ENCODE data around the gene MS4A2. TPM values are rescaled to one million over a fixed set of nuclear protein-coding genes. Genes with fewer than 3 reads are reported as not detected.

The MS4A2 gene
- total and polyA plus RNA-seq, 2 of the 8 experiments (the other 6 are each of a cell fraction or from before 2014, with no cell fraction given): not detected

GRCh38 chr11:60143768-60144167 lies 55.3 kb downstream of the MS4A2 start:
- ChIA-PET POLR2A (ENCODE audit: partially characterized antibody) (no interaction called here), CTCF (ENCODE audit: partially characterized antibody) (no interaction called here)
- Histone ChIP-seq H3K79me2 (ENCODE audit: control insufficient read depth in 1 of 2, insufficient read depth in 2 of 2, low read length in 2 of 2) (no peaks in the 10 kb centered on the region), H3K4me3 (ENCODE audit: extremely low read depth in 1 of 4, insufficient read depth in 2 of 4, low read depth in 3 of 4, low read length in 4 of 4) (no peak overlapping the region), H2BK20ac (ENCODE audit: low read length) (no peak overlapping the region), H4K91ac (replicated peaks; ENCODE audit: insufficient read length, low read length) (no peak overlapping the region), H4K20me1 (replicated peaks in 1 of 2; ENCODE audit: control insufficient read depth in 1 of 2, insufficient read depth in 2 of 2, low read length in 2 of 2) (no peaks in the 10 kb centered on the region), H3K4me1 (replicated peaks in 1 of 4; ENCODE audit: control insufficient read depth in 3 of 4, insufficient read depth in 4 of 4, low read length in 3 of 4) (no peaks in the 10 kb centered on the region), H2BK120ac (replicated peaks; ENCODE audit: low read depth, low read length) (no peak overlapping the region), H3K9me3 (ENCODE audit: insufficient read depth in 2 of 2, low read depth in 1 of 2, low read length in 1 of 2) (no peaks in the 10 kb centered on the region; a peak in 1 of 4 replicates), H3K9ac (replicated peaks in 1 of 4; ENCODE audit: extremely low read depth in 1 of 4, low read depth in 3 of 4, low read length in 3 of 4) (peak overlapping the region in 1 of 4 experiments; percentile 34; a peak in 1 of 7 replicates), H3K56ac (replicated peaks; ENCODE audit: insufficient read length, low read depth, low read length) (no peak overlapping the region), H3K27ac (ENCODE audit: low read depth, low read length) (no peak overlapping the region), H3K18ac (ENCODE audit: extremely low read depth, low read length) (no peak overlapping the region), H2BK5ac (ENCODE audit: low read depth, low read length) (no peak overlapping the region), H3K27me3 (replicated peaks in 1 of 4; ENCODE audit: control insufficient read depth in 3 of 4, extremely low read depth in 1 of 4, insufficient read depth in 3 of 4, low read length in 3 of 4) (no peaks in the 10 kb centered on the region), H3K4me2 (ENCODE audit: insufficient read depth in 1 of 2, low read depth in 2 of 2, low read length in 2 of 2) (no peak overlapping the region), H2BK12ac (ENCODE audit: low read depth, low read length) (no peak overlapping the region), H3K23ac (ENCODE audit: insufficient read length) (no peak overlapping the region), H3K36me3 (ENCODE audit: control insufficient read depth in 2 of 4, insufficient read depth in 4 of 4, low read length in 3 of 4) (no peaks in the 10 kb centered on the region), H3K14ac (ENCODE audit: insufficient read length) (no peak overlapping the region), H4K5ac (ENCODE audit: insufficient read length, low read depth, low read length) (no peak overlapping the region), H2AFZ (ENCODE audit: low read length) (no peak overlapping the region), H2BK15ac (ENCODE audit: low read length) (no peak overlapping the region), H3K4ac (replicated peaks; ENCODE audit: insufficient read length, low read depth, low read length) (no peak overlapping the region), H2AK5ac (ENCODE audit: low read depth, low read length) (no peak overlapping the region), H4K8ac (ENCODE audit: extremely low read depth, insufficient read depth, low read length) (no peak overlapping the region), H3K79me1 (ENCODE audit: low read depth, low read length) (no peaks in the 10 kb centered on the region), H3K23me2 (ENCODE audit: low read depth, low read length) (no peaks in the 10 kb centered on the region)
- 88% methylated on average over 3 of the region's 3 CpGs; no CpG with 5 or more reads in 1 of the 2 experiments for WGBS, 2 experiments (ENCODE audit: extremely low coverage in 1 of 2, insufficient coverage in 1 of 2, insufficient read length in 1 of 2, insufficient replicate concordance in 2 of 2, low coverage in 1 of 2, low lambda C conversion rate in 2 of 2, missing lambda C conversion rate in 1 of 2)
- DNase-seq (ENCODE audit: low read depth in 1 of 2, low spot score in 2 of 2) (no peak), FAIRE-seq (no peak)
- TF ChIP-seq SP2 (IDR thresholded peaks at IDR 0.05; ENCODE audit: low read length) (no peak), POU5F1 (IDR thresholded peaks at IDR 0.05; ENCODE audit: low read depth, low read length) (no peak), FOSL1 (IDR thresholded peaks at IDR 0.05; ENCODE audit: insufficient read depth, low read depth, low read length) (no peak), NANOG (IDR thresholded peaks at IDR 0.05; ENCODE audit: insufficient read depth, low read depth, low read length, poor library complexity, severe bottlenecking) (no peak), CBX5 (IDR thresholded peaks at IDR 0.05; ENCODE audit: low read depth, low read length) (no peak), TEAD4 (IDR thresholded peaks at IDR 0.05; ENCODE audit: low read depth, low read length) (no peak), TAF7 (optimal IDR thresholded peaks at IDR 0.05; ENCODE audit: borderline replicate concordance, low read depth, low read length) (no peak)

Measured in H1 (cell line).